Natural killer cell (primary cell): ENCODE results near the gene MAPK8IP3. TPM values are rescaled to one million over a fixed set of nuclear protein-coding genes. Genes with fewer than 3 reads are reported as not detected.

Experiments used
- ATAC-seq, 3 donors: fragments of 150-1000 bp in 2 of 3; fragments of 200-7000 bp in 1 of 3; cut with Tn5 transposase; 1 replicate in 1 of 3; 2 replicates in 2 of 3; pipeline ENCODE4 v1.10.0; 2021; ENCODE audit warnings: mild to moderate bottlenecking in 2 of 3, moderate library complexity in 2 of 3
- DNase-seq, 2 donors: peaks; one replicate each; pipeline versions ENCODE4 v3.0.0 to v3.0.0-alpha.2; 2013 to 2021; ENCODE audit warnings: mixed read lengths in 1 of 2
- H3K27ac ChIP-seq: one replicate; pipeline ENCODE4 v1.5.1; 2013; ENCODE audit warnings: mild to moderate bottlenecking, low read length
- H3K27me3 ChIP-seq: one replicate; pipeline ENCODE4 v1.6.1; 2013; ENCODE audit warnings: low read length; ENCODE audit not compliant: control insufficient read depth, insufficient read depth
- H3K36me3 ChIP-seq: one replicate; pipeline ENCODE4 v1.6.1; 2013; ENCODE audit warnings: low read length; ENCODE audit not compliant: control insufficient read depth, insufficient read depth
- H3K4me1 ChIP-seq: one replicate; pipeline ENCODE4 v1.6.1; 2013; ENCODE audit warnings: low read length; ENCODE audit not compliant: control insufficient read depth, insufficient read depth
- H3K4me3 ChIP-seq: one replicate; pipeline ENCODE4 v1.5.1; 2013; ENCODE audit warnings: low read length
- H3K9me3 ChIP-seq: one replicate; pipeline ENCODE4 v1.6.1; 2013; ENCODE audit warnings: low read length; ENCODE audit not compliant: control insufficient read depth, insufficient read depth
- H3K27ac Mint-ChIP-seq, 2 donors: one replicate each; pipeline ENCODE4 v1.8.0; 2022; ENCODE audit warnings: mild to moderate bottlenecking in 2 of 2, mixed read lengths in 2 of 2, moderate library complexity in 1 of 2
- H3K27me3 Mint-ChIP-seq, 2 donors: one replicate each; pipeline ENCODE4 v1.8.0; 2022; ENCODE audit warnings: low read depth in 2 of 2, mixed read lengths in 2 of 2
- H3K36me3 Mint-ChIP-seq: one replicate; pipeline ENCODE4 v1.8.0; 2022; ENCODE audit warnings: mixed read lengths
- H3K4me1 Mint-ChIP-seq, 2 donors: one replicate each; pipeline ENCODE4 v1.8.0; 2022; ENCODE audit warnings: mixed read lengths in 2 of 2
- H3K4me3 Mint-ChIP-seq: one replicate; pipeline ENCODE4 v1.8.0; 2022; ENCODE audit warnings: mild to moderate bottlenecking, moderate library complexity, mixed read lengths
- H3K9me3 Mint-ChIP-seq, 2 donors: one replicate each; pipeline ENCODE4 v1.8.0; 2022; ENCODE audit warnings: mixed read lengths in 2 of 2
- WGBS: methylation state at CpG from one replicate; pipeline ENCODE4 v1.1.7; 2013; ENCODE audit warnings: missing lambda C conversion rate; ENCODE audit not compliant: insufficient coverage; 5-methylcytosine and 5-hydroxymethylcytosine counted together
- intact Hi-C: fragments of 100-400 bp; cut with micrococcal nuclease; formaldehyde crosslinking; loops from one replicate; pipeline ENCODE4 v1.14.2; 2022
- total RNA-seq, 4 donors: library from RNA; stranded (reverse); fragments of 120-200 nt in 1 of 4; gene quantifications; one replicate each; pipeline versions ENCODE4 v1.2.3 to v1.2.4, GENCODE V29; 2013 to 2022
- TF ChIP-seq, protein P1 (sequence below): fragments of 200-600 bp; IDR thresholded peaks from one replicate; pipeline ENCODE4 v1.8.0; 2022; ENCODE audit warnings: antibody characterized with exemption

Gene MAPK8IP3
- total RNA-seq, 3 donors from 2014 or later (not counting 1 experiment from before 2014, with no cell fraction given): 272 to 291 (median 285) TPM

DNA sequence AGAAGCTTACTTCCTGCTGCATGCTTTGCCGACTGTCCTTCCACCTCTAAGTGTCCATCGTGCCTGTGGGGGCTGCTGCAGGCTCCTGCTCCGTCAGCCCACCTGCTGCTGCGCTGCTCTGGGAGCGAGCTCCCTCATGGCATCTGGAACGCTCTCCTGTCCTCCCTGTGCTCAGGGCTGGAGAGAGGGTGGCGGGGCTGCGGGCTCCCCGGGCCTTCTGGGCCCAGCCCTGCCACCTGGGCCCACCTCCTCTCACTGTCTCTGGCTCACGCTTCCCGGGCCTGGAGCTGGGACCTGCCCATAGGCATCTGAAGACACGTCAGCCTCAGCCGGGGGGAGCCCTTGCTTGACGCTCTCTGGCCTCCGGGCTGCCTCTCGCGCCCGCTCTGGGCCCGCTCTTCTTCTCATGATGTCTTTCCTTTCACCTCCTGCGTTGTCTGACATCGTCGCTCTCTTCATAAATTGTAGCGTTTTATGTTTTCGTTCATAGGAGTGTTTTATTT is 38.4 kb downstream of the MAPK8IP3 start:
- ATAC-seq (no peak), DNase-seq (no peak)
- no peaks in the 10 kb centered on the region for H3K9me3 ChIP-seq
- no peak overlapping the region for H3K27ac ChIP-seq
- no peaks in the 10 kb centered on the region for H3K27me3 ChIP-seq
- Mint-ChIP-seq H3K4me3 (no peak overlapping the region), H3K4me1 (peaks cover 7% of the 10 kb centered on the region in 2 donors), H3K36me3 (peaks cover 5% of the 10 kb centered on the region), H3K27me3 (no peaks in the 10 kb centered on the region), H3K27ac (peak overlapping the region in 1 of 2 donors; percentile 32), H3K9me3 (no peaks in the 10 kb centered on the region)
- TF ChIP-seq, protein P1, sequence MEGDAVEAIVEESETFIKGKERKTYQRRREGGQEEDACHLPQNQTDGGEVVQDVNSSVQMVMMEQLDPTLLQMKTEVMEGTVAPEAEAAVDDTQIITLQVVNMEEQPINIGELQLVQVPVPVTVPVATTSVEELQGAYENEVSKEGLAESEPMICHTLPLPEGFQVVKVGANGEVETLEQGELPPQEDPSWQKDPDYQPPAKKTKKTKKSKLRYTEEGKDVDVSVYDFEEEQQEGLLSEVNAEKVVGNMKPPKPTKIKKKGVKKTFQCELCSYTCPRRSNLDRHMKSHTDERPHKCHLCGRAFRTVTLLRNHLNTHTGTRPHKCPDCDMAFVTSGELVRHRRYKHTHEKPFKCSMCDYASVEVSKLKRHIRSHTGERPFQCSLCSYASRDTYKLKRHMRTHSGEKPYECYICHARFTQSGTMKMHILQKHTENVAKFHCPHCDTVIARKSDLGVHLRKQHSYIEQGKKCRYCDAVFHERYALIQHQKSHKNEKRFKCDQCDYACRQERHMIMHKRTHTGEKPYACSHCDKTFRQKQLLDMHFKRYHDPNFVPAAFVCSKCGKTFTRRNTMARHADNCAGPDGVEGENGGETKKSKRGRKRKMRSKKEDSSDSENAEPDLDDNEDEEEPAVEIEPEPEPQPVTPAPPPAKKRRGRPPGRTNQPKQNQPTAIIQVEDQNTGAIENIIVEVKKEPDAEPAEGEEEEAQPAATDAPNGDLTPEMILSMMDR: no peak
- peaks cover 55% of the 10 kb centered on the region for H3K36me3 ChIP-seq
- intact Hi-C loops: no loop called here
- H3K4me3 ChIP-seq: no peak overlapping the region
- H3K4me1 ChIP-seq: no peaks in the 10 kb centered on the region
- 95% methylated on average over 19 of the region's 24 CpGs for WGBS

DNA sequence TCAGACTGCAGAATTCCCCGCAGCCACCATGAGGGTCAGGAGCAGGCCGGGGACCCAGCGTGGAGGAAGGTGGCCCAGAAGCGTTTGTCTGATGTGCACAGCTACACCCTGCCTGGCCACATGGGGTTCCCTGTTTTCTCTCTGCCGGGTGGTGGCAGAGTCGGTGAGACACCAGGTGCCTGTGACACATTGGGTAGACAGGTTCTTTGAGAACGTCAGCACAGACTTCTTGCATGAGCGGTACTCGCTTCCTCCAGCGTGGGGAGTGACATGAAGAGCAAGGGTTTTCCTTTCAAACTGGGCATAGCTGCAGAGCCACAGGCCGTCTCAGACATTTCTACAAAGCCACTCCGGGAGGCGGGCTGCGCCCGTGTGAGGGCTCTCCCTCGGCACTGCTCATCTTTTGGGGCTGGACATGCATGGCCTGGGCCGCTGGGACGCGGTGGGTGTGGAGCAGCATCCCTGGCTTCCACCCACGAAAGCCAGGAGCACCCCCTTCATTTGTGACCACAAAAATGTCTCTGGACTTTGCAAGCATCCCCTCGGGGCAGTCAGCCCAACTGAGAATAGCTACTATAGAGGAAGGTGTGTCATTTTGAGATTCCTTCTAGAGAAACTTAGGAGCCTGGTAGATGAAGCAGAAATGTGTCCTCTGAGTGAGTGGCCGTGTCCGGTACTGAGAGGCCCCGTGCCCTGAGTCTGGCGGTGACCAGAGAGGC is 39.3 kb downstream of the MAPK8IP3 start:
- H3K36me3 Mint-ChIP-seq: peaks cover 5% of the 10 kb centered on the region
- Histone ChIP-seq H3K4me3 (no peak overlapping the region), H3K36me3 (peaks cover 60% of the 10 kb centered on the region), H3K27ac (no peak overlapping the region), H3K9me3 (no peaks in the 10 kb centered on the region), H3K4me1 (no peaks in the 10 kb centered on the region), H3K27me3 (no peaks in the 10 kb centered on the region)
- H3K4me3 Mint-ChIP-seq: no peak overlapping the region
- peak overlapping the region in 1 of 2 donors; percentile 32 for H3K27ac Mint-ChIP-seq
- no peak for ATAC-seq
- WGBS: 94% methylated on average over 25 of the region's 25 CpGs
- H3K27me3 Mint-ChIP-seq: no peaks in the 10 kb centered on the region
- intact Hi-C loops: no loop called here
- peaks cover 7% of the 10 kb centered on the region in 2 donors for H3K4me1 Mint-ChIP-seq
- H3K9me3 Mint-ChIP-seq: no peaks in the 10 kb centered on the region
- TF ChIP-seq, protein P1: no peak
- no peak for DNase-seq

DNA sequence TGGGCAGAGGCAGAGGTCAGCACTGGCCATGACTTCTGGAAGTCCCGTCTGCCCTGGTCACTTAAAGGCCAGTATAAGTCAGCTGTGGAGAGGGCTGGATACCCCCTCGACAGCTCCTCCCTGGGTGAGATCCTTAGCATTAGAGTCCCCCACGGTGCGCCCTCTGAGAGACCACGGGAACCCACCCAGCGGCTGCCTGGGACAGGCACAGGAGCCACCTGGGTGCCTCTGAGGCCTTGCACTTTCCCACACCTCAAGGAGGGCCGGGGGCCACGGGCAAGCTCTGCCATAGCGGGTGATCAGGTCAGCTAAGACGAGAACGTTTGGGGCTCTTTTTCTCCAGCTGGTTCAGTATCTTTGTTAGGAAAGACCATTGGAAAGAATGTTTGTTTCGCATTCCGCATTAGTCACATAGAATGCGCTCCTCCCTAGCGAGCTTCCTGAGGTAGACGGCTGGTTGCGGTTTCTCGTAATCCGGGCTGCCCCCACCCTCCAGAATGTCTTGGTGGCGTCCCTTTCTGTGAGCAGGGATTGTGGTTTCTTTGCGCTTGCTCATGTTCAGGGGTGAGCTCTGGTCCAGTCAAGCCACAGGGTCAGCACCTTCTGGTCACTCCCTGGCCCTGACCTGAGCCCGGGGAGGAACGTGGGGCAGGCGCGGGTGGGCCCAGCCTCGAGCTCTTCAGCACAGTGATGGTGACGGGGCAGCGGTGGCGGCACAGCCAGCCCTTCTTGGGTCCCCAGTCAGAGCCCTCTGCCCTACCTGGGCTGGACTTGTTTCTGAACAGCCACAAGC is 40.1 kb downstream of the MAPK8IP3 start:
- H3K9me3 Mint-ChIP-seq: no peaks in the 10 kb centered on the region
- intact Hi-C loops: no loop called here
- DNase-seq: no peak
- H3K27ac Mint-ChIP-seq: no peak overlapping the region
- Histone ChIP-seq H3K4me3 (no peak overlapping the region), H3K4me1 (no peaks in the 10 kb centered on the region), H3K36me3 (peaks cover 59% of the 10 kb centered on the region), H3K27ac (no peak overlapping the region), H3K27me3 (no peaks in the 10 kb centered on the region), H3K9me3 (no peaks in the 10 kb centered on the region)
- H3K4me3 Mint-ChIP-seq: no peak overlapping the region
- ATAC-seq: no peak
- TF ChIP-seq, protein P1: no peak
- WGBS: 97% methylated on average over 29 of the region's 29 CpGs
- H3K36me3 Mint-ChIP-seq: peaks cover 5% of the 10 kb centered on the region
- H3K27me3 Mint-ChIP-seq: no peaks in the 10 kb centered on the region
- peaks cover 7% of the 10 kb centered on the region in 2 donors for H3K4me1 Mint-ChIP-seq
